Right cardiac atrium (tissue), 5 donors: Measurements from ENCODE around the gene PLPP3. TPM values are rescaled to one million over a fixed set of nuclear protein-coding genes. Genes with fewer than 3 reads are reported as not detected.

Source experiments
- ATAC-seq, 2 donors: fragments of 200-7000 bp; cut with Tn5 transposase; one replicate each; pipeline versions ENCODE4 v1.8.0 to v1.9.1; 2020; ENCODE audit warnings: moderate library complexity in 2 of 2, mild to moderate bottlenecking in 1 of 2
- DNase-seq, 3 donors: peaks; one replicate each; pipeline ENCODE4 v3.0.0-alpha.2; 2020
- H3K27ac ChIP-seq: one replicate; pipeline ENCODE4 v1.5.1; 2013; ENCODE audit warnings: mild to moderate bottlenecking, low read length, control low read depth, moderate library complexity
- H3K27me3 ChIP-seq: one replicate; pipeline ENCODE4 v1.6.1; 2013; ENCODE audit not compliant: control insufficient read depth, insufficient read depth
- H3K4me1 ChIP-seq: one replicate; pipeline ENCODE4 v1.6.1; 2013; ENCODE audit warnings: low read length; ENCODE audit not compliant: control insufficient read depth, insufficient read depth
- H3K4me3 ChIP-seq: one replicate; pipeline ENCODE4 v1.5.1; 2013; ENCODE audit warnings: low read length, control low read depth
- H3K9me3 ChIP-seq: one replicate; pipeline ENCODE4 v1.6.1; 2013; ENCODE audit warnings: low read length; ENCODE audit not compliant: control insufficient read depth
- WGBS: extraction: QIAGEN DNeasy Blood & Tissue Kit; methylation state at CpG from one replicate; pipeline ENCODE4 v1.1.7; 2013; 5-methylcytosine and 5-hydroxymethylcytosine counted together
- intact Hi-C, 4 donors: fragments of 100-400 bp; cut with DNase I; formaldehyde crosslinking; loops; one replicate each; pipeline versions ENCODE4 v1.11.0 to v1.14.0; 2022 to 2023
- polyA plus RNA-seq: library from polyadenylated mRNA; stranded (reverse); fragments of 200-250 nt; gene quantifications from one replicate; pipeline ENCODE4 v1.2.3, GENCODE V29; 2013
- total RNA-seq, 4 donors: library from RNA; stranded (reverse); fragmentation: NEBNext Ultra II Directional; extraction: Animal tissue kit (Norgen Biotek cat#: 25700); gene quantifications; one replicate each; pipeline ENCODE4 v1.2.1, GENCODE V29; 2021
- donor health status: healthy with polysubstance abuse.
- donor health status: DM: no; HTN: yes; CAD: no.
- donor health status: DM: no; HTN: no; CAD: no.
- donor health status: DM: no; HTN: yes; CAD: no; lungs with severe emphysema.
- donor health status: DM: yes; HTN: yes; CAD: no.

Gene PLPP3
- total and polyA plus RNA-seq, 5 donors = 47.7 to 120 (median 91.3) TPM

DNA sequence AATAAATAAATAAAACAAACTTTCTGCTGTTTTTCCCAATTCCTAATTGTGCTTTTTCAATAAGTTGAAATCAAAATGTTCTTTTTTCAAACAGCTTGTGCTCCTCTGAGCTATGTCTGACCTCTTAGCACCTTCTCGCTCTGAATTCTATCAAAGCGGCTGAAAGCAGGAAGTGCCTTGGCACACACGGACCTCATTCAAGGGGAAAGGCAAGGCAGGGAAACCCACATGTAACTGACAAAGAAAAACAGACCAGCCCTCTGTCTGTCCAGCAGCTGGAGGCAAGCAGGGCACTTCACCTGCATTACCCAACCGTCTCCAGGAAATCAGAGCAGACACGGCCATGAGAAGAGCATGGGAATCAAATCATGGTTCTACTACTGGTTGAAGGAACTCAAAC is 56.7 kb downstream of the PLPP3 start:
- peaks cover 17% of the 10 kb centered on the region for H3K4me1 ChIP-seq
- WGBS = 35% methylated on average over 5 of the region's 5 CpGs
- H3K27me3 ChIP-seq = no peaks in the 10 kb centered on the region
- no peaks in the 10 kb centered on the region for H3K9me3 ChIP-seq
- DNase-seq (no peak), ATAC-seq (peak in 1 of 2 donors; percentile 56)
- intact Hi-C loops = no loop called here
- no peak overlapping the region for H3K4me3 ChIP-seq
- peak overlapping the region; percentile 42 for H3K27ac ChIP-seq

DNA sequence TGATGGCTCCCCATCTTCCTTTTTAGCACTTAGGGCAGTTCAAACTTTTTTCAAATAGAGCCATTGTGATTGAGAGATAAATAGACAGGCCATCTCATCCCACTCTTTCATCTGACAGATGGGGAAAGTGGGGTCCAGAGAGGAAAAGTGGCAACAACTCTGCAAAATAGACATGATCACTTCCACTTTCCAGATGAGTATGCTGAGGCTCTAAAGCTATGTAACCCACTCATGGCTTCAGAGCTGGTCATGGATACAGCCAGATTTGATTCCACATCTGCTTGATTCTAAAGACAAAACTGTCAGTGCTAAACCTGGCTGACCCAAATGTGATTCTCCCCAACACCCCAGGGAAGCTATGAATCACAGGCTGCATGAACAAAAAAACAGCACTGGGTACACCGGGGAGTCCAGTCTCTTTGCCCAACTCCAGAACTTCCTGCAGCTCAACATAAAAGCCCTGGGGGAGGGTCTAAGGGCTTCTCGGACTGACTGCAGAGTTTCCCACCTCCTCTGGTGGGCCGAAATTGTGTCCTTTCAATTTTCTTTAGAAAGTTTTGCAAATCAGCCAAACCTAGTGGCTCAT is 59.3 kb downstream of the PLPP3 start:
- Histone ChIP-seq H3K27ac (no peak overlapping the region), H3K9me3 (no peaks in the 10 kb centered on the region), H3K4me1 (peaks cover 25% of the 10 kb centered on the region), H3K4me3 (no peak overlapping the region), H3K27me3 (no peaks in the 10 kb centered on the region)
- DNase-seq (no peak), ATAC-seq (no peak)
- 74% methylated on average over 3 of the region's 3 CpGs for whole genome bisulfite sequencing
- intact Hi-C loops = no loop called here

DNA sequence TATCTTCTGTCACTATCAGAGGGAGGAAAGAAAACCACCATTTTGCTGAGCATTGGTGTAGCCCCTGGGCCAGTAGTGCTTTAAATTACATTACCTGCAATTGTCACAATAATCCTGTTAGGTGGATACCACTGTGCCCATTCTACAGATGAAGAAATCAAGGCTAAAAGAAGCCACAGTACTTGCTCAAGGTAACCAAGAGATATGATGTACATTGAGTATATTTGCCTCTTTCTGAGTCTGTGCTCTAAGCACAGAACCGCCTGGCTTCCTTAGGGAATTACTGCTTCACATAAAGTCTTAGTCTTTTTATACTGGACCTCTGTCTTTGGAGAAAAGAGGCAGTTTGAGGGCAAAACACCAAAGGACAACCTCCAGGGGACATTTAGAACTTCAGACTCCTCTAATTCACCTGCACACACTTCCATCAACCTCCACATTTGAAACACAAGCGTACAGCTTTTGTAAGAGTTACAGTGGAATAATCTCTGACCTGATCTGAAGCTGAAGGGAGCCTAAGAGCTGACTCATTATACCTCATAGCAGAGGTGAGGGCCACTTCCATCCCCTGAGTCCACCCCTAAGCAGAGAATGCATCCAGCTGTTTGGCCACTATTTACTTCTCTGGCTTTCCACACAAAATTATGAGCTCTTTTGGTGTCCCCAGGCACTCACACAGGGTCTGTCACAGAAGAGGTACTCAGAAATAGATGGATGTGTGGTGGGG is 61.8 kb downstream of the PLPP3 start:
- DNase-seq (no peak), ATAC-seq (no peak)
- 92% methylated on average over 2 of the region's 2 CpGs for WGBS
- H3K4me3 ChIP-seq = no peak overlapping the region
- intact Hi-C loops = loop anchor here in 1 of 4 donors (10.0 kb wide), 1 partner anchor 57 kb away; the partner anchor contains the start of gene PLPP3
- no peaks in the 10 kb centered on the region for H3K9me3 ChIP-seq
- H3K27ac ChIP-seq = no peak overlapping the region
- H3K4me1 ChIP-seq = peaks cover 20% of the 10 kb centered on the region
- H3K27me3 ChIP-seq = no peaks in the 10 kb centered on the region

DNA sequence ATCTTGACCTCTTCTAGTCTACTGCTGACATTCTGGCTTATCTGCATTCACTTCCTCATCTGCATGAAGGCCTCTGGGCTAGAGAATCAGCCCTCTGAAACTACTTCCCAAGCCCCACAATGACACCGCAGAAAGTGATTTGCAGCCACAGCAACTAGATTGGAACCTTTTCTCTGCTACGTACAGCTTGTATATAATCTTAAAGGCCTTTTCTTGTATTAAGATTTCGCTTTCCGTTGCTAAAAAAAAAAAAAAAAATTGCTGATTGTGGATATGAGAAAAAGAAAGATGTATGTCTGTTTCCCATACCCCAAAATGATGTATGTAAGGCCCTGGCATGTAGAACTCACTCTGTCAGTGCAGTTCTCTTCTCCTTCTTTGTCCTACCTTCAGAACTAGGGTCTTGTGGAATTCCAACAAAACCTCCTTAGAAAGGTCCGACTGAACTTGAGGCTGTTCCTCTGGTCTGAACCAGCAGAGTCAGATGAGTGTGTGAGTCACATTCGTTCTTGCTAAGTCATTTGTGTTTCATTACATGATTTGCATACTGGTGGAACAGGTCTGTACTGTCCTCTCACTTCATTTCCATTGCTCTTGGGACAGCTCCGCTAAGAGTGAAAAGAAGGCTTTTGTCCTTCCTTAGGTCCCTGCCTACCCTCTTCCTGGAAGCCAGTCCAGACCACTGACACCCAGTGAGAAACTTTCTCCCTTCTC is 62.7 kb downstream of the PLPP3 start:
- whole genome bisulfite sequencing = 59% methylated on average over 7 of the region's 7 CpGs
- Histone ChIP-seq H3K27me3 (no peaks in the 10 kb centered on the region), H3K27ac (peak overlapping the region; percentile 30), H3K4me1 (peaks cover 25% of the 10 kb centered on the region), H3K9me3 (no peaks in the 10 kb centered on the region), H3K4me3 (no peak overlapping the region)
- ATAC-seq (peak in 1 of 2 donors; percentile 42), DNase-seq (no peak)
- intact Hi-C loops = loop anchor here in 1 of 4 donors (10.0 kb wide), 1 partner anchor 58 kb away; the partner anchor contains the start of gene PLPP3

DNA sequence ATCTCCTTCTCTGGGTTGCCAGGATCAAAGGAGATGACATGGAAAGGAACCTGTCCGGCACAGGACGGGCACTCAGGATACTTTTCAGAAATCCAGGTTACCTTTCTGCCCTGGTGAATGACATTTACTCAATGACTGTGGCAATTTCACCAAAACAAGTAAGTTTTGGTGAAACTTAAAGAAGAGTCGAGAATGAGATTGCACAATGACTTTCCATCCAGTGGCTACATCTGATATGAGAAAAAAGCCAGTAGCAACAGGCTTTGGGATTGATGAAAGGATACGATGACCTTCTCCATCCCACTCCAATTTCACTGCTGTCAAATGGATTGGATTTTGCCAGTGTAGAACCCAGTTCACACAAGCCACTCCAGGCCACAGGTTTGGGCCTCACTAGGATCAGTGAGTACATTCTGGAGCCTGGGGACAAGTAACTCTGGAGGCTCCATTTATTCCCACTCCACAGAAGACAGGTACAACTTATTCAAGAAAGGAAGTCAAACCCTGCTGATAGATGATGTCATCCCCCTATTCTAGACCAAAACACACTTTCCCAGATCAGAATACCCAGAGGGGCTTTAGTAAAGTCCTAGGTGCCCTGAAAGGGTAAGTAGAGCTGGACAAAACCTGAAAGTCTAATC is 63.3 kb downstream of the PLPP3 start:
- peaks cover 30% of the 10 kb centered on the region for H3K4me1 ChIP-seq
- 90% methylated on average over 4 of the region's 4 CpGs for WGBS
- no peak for ATAC-seq
- intact Hi-C loops = loop anchor here in 1 of 4 donors (10.0 kb wide), 1 partner anchor 59 kb away; the partner anchor contains the start of gene PLPP3
- H3K27me3 ChIP-seq = no peaks in the 10 kb centered on the region
- peak overlapping the region; percentile 20 for H3K27ac ChIP-seq
- no peak for DNase-seq
- no peaks in the 10 kb centered on the region for H3K9me3 ChIP-seq
- H3K4me3 ChIP-seq = no peak overlapping the region

DNA sequence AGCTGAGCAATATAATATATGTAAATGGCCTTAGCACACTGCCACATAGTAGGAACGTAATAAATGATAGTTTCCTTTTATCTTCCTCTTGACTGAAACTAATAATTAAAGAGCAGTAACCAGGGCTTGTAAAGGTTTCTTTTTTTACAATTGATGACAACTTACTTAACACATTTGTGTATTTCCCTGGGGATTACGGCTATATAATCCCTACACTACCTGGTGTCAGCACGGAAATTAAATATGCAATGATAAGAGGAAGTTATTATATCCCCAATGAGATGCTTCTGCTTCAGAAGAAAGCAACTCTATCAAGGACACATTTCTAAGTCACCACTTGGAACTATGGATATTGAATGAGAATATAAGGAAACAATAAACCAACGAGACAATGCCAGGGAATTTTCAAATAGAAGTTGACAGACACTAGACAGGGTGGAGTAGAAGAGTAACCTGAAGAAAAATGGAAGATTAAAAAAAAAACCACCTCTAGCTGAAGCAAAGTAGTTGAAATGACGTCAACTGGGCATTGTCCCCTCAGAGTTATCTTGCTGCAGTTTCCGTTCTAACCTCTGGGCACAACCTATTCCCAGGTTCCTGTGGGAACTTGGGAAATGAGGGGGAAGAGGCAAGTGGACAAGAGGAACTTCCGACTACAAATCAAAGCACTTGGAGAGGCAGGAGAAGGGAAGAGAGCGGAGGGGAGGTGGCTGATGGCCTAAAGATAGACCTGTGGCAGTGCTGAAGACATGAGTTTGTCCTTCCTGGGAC is 66.5 kb downstream of the PLPP3 start:
- no peaks in the 10 kb centered on the region for H3K27me3 ChIP-seq
- WGBS = 61% methylated on average over 8 of the region's 8 CpGs
- ATAC-seq (peak; percentile 20 to 59), DNase-seq (no peak)
- no peak overlapping the region for H3K4me3 ChIP-seq
- H3K9me3 ChIP-seq = no peaks in the 10 kb centered on the region
- H3K4me1 ChIP-seq = peaks cover 44% of the 10 kb centered on the region
- H3K27ac ChIP-seq = peak overlapping the region; percentile 70
- intact Hi-C loops = loop anchor here in 2 of 4 donors (5.0 to 10.0 kb wide), 2 partner anchors 62 to 64 kb away; partner anchors contain the start of gene PLPP3 (in 2 of the 2)

DNA sequence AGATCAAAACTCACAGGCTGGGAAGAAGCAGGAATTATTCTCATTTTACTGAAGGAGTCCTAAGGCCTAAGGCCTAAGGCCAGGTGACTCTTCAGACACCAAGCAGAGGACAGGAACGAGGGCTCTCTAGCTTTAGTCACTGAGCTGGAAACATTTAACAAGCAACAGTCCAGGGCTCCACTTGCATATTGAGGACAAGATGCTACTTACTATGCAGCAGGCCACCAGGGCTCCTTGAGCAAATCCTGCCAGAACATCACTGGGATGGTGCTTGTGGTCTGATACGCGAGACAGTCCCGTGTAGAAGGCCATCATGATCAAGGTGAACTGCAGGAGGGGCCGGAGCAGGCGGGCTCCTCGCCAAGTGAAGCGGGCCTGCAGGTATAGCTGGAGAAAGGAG is 67.6 kb downstream of the PLPP3 start:
- no peak overlapping the region for H3K27ac ChIP-seq
- no peak for DNase-seq
- no peaks in the 10 kb centered on the region for H3K27me3 ChIP-seq
- peaks cover 51% of the 10 kb centered on the region for H3K4me1 ChIP-seq
- intact Hi-C loops = loop anchor here in 2 of 4 donors (5.0 to 10.0 kb wide), 2 partner anchors 63 to 66 kb away; partner anchors contain the start of gene PLPP3 (in 2 of the 2)
- no peak for ATAC-seq
- no peak overlapping the region for H3K4me3 ChIP-seq
- 96% methylated on average over 8 of the region's 8 CpGs for WGBS
- no peaks in the 10 kb centered on the region for H3K9me3 ChIP-seq

DNA sequence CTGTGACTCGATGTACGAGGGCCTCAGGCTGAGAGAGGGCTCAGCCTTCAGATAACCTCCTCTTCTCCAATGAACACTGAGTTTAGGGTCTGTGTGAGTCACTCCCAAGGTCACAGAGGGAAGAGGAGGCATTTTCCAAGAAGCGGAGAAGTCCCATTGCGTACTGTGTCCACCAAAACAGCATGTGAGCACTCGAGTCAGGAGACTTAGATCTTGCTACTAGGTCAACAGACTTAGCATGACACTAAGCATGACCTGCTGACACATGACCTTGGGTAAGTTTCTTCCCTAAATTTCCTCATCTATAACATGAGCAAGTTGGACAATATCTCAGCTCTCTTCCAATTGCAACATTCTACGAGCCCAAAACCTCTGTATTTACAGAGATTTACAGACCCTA is 68.0 kb downstream of the PLPP3 start:
- H3K4me3 ChIP-seq = no peak overlapping the region
- H3K4me1 ChIP-seq = peaks cover 52% of the 10 kb centered on the region
- WGBS = 70% methylated on average over 6 of the region's 6 CpGs
- intact Hi-C loops = loop anchor here in 2 of 4 donors (5.0 to 10.0 kb wide), 2 partner anchors 63 to 66 kb away; partner anchors contain the start of gene PLPP3 (in 2 of the 2)
- H3K27me3 ChIP-seq = no peaks in the 10 kb centered on the region
- DNase-seq (no peak), ATAC-seq (no peak)
- no peaks in the 10 kb centered on the region for H3K9me3 ChIP-seq
- peak overlapping the region; percentile 6 for H3K27ac ChIP-seq

DNA sequence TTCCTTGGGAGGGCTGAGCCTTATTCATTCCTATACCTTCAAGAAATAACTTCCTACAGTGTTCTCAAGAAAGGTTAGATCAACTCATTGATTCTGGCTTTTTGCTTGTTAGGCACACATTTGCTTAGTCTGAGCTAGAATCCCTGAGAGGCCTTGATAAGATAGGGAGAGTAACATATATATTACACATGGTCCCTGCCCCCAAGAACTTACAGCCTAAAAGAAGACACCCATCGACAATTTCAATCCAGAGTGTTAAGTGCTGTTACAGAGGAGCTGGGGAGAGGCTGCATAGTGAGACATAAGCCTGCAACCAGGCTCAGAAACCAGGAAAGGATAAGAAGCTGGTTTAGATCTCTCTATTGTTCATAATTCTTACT is 68.7 kb downstream of the PLPP3 start:
- Histone ChIP-seq H3K27ac (peak overlapping the region; percentile 70), H3K27me3 (no peaks in the 10 kb centered on the region), H3K4me3 (no peak overlapping the region), H3K9me3 (no peaks in the 10 kb centered on the region), H3K4me1 (peaks cover 52% of the 10 kb centered on the region)
- intact Hi-C loops = loop anchor here in 2 of 4 donors (5.0 to 10.0 kb wide), 2 partner anchors 64 to 67 kb away; partner anchors contain the start of gene PLPP3 (in 2 of the 2)
- DNase-seq = no peak
- ATAC-seq = no peak
- WGBS = 15% methylated on average over 1 of the region's 1 CpG
